HG03575 (cell line): ENCODE measurements around the gene SIK3.
"Not testable (repeated sequence)": the region's sequence is repeated elsewhere in the genome, so short reads cannot be mapped to it uniquely, and the experiment has no call there.

Experiments
- ATAC-seq: cut with Tn5 transposase; IDR thresholded peaks from one replicate; pipeline ENCODE4 v1.9.1; 2021; ENCODE audit not compliant: unreplicated experiment, insufficient number of reproducible peaks, low FRiP score; ENCODE audit errors: extremely low read depth

SIK3 gene

GRCh38 chr11:116842117-116842516 is 256.1 kb downstream of the SIK3 start:
- ATAC-seq = no peak

GRCh38 chr11:116840746-116841296 is 257.4 kb downstream of the SIK3 start:
- no peak for ATAC-seq

- ATAC-seq = no peak
Observed at GRCh38 chr11:116840224-116840745, 257.9 kb downstream of the SIK3 start.

- no peak for ATAC-seq
Observed at GRCh38 chr11:116838321-116839084, 259.7 kb downstream of the SIK3 start.

- ATAC-seq = no peak
Observed at GRCh38 chr11:116837231-116838091, 260.8 kb downstream of the SIK3 start, which contains the start of gene APOA1. Gene APOA1 (minus strand): TSS chr11:116837622. CDS start chr11:116837387, 235 bp downstream.

GRCh38 chr11:116836632-116836991 is 261.6 kb downstream of the SIK3 start:
- no peak for ATAC-seq

- no peak for ATAC-seq
Observed at GRCh38 chr11:116835791-116836631, 262.2 kb downstream of the SIK3 start.

GRCh38 chr11:116835042-116835772 is 263.0 kb downstream of the SIK3 start:
- no peak for ATAC-seq

- not testable (repeated sequence) for ATAC-seq
Observed at GRCh38 chr11:116834535-116835041, 263.6 kb downstream of the SIK3 start.

- ATAC-seq = no peak
Observed at GRCh38 chr11:116833816-116834534, 264.3 kb downstream of the SIK3 start.

GRCh38 chr11:116833491-116833815 is 264.8 kb downstream of the SIK3 start:
- ATAC-seq = no peak

- no peak for ATAC-seq
Observed at GRCh38 chr11:116832350-116833290, 265.6 kb downstream of the SIK3 start.

GRCh38 chr11:116831790-116832349 is 266.4 kb downstream of the SIK3 start:
- ATAC-seq = no peak

GRCh38 chr11:116830184-116830912 is 267.9 kb downstream of the SIK3 start:
- no peak for ATAC-seq

- no peak for ATAC-seq
Observed at GRCh38 chr11:116829525-116830183, 268.6 kb downstream of the SIK3 start, which contains the start of gene APOC3. Gene APOC3 (plus strand): TSS chr11:116829907. CDS start chr11:116830583, 676 bp downstream.
